ENCODE measurements around the gene SAMD15.
A peak's percentile ranks its signal among the peaks of the same experiment; 100 is the strongest.
"Not testable (repeated sequence)": the region's sequence is repeated elsewhere in the genome, so short reads cannot be mapped to it uniquely, and the experiment has no call there.

Gene SAMD15

DNA sequence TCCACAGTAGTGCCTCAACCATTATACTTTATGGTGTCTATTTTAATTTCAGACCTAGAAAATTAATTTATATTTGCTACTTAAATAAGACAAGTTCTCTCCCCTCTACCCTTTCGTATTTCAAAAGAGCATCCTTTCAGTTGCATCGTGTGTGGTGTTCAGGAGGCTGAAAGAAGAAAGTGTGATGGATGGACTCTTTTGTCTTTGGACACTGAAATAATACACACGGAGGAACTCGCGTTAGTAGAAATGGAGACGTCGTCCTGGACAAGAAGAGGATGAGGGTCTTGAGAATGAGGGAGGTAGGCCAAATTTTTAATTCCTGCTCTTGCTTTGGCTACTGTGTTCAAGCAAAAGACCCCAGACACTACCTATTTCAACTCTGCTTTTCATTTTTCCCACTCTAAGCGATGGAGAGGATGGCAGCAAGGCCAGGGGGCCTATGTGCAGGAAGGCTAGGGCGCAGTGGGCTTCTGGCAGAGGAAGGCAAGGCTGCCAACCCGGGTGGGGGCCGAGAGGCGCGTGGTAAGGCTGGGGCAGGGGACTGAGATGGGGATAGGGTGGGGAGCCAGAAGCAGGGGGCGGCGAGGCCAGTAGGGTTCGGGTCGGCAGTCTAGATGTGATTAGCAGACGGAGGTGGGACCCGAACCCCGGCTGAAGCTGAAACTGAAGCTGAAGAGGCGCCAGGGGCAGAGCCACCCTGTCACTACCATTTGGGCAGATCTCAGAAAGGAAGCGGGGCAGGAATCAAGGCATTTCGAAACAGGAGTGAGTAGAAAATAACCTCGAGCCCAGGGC, 1.0 kb upstream of the SAMD15 start:
- peak; percentile 32 for DNase-seq (ENCODE audit: low spot score)

DNA sequence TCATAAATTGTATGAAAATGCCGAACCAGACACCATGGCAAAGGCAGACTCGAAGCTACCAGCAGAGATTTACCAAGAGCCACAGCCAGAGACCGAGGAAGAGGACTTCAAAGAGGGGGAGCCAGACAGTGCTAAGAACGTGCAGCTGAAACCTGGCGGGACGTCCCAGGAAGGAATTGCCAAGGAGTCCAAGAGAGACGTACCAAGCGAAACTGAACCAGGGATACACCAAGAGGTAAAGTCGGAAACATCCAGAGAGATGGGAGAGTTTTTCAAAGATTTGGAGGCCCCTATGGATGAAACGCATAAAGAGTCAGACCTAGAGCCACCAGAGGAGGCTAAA, 294 bp downstream of the SAMD15 start:
- DNase-seq (ENCODE audit: low spot score), result no peak

DNA sequence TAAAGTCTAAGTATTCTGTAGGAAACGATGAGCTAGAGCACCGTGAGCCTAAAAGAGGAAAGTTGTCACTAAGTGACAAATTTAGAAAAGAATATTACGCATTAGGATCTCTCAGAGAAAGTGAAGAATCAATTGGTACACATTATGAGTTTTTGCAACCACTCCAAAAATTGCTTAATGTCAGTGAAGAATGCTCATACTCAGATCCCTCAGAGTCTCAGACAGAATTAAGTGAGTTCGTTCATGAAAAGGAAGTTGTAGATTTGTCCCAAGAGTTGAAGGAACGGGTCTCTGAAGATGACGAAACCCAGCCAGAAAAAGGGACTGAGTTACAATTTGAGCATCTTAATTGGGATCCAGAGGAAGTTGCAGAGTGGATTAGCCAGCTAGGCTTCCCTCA, 1.5 kb downstream of the SAMD15 start:
- no peak for DNase-seq (ENCODE audit: low spot score)

DNA sequence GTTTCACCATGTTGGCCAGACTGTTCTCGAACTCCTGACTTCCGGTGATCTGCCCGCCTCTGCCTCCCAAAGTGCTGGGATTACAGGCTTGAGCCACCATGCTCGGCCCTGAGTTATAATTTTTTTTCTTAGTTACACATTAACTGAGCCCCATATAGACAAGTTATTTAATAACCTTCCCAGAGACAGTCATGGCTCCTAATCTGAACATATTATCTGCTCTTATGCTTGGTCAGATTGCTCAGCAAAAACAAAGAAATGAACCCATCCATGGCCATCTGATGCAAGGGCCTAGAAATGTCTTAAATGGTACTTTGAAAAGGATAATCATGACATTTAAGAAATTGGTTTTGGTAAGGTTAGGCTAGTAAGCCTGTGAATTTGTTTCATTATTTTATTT, 13.0 kb downstream of the SAMD15 start:
- no peak for DNase-seq (ENCODE audit: low spot score)

DNA sequence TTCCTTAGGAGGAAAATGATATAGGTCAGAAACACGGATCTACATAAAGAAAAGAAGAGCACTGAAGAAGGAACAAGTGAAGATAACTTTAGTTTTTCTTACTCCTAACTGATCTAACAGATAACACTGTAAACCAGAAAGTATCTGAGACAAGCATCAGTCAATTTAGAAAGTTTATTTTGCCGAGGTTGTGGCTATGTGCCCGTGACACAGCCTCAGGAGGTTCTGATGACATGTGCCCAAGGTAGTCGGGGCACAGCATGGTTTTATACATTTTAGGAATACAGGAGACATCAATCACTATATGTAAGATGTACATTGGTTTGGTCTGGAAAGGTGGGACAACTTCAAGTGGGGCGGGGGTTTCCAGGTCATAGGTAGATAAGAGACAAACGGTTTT, 23.0 kb downstream of the SAMD15 start:
- DNase-seq (ENCODE audit: low spot score), result no peak

DNA sequence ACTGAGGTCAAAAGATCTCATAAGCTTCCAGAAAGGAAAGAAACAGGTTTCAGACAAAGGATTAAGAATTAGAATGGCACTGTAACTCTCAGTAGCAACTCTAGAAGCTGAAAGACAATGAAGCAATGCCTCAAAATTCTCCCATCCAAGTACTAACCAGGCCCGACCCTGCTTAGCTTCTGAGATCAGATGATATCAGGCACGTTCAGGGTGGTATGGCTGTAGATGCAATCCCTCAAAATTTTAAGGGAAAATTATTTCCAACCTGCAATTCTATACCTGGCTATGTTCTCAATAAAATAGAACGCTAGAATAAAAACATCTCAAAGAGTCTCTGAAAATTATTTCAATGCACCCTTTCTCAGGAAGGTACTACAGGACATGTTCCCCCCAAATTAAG, 26.6 kb downstream of the SAMD15 start:
- DNase-seq (ENCODE audit: low spot score), result no peak

DNA sequence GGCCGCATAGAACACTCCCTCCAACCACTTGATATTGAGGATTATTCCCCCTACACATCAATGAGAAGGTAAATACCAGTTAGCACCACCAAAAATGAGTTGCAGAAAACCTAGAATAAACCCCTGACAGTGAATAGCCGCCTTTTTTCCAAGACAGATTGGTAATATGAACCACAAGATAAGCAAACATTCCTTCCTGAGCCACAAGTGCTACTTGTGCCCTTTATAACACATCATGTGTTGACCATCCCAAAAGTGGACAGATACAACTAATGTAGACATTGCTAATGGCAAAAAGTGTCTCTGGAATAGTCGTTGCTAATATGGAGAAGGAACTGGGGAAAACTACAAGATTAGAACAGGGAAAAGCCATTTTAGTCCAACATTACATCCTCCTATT, 28.9 kb downstream of the SAMD15 start:
- no peak for DNase-seq (ENCODE audit: low spot score)

DNA sequence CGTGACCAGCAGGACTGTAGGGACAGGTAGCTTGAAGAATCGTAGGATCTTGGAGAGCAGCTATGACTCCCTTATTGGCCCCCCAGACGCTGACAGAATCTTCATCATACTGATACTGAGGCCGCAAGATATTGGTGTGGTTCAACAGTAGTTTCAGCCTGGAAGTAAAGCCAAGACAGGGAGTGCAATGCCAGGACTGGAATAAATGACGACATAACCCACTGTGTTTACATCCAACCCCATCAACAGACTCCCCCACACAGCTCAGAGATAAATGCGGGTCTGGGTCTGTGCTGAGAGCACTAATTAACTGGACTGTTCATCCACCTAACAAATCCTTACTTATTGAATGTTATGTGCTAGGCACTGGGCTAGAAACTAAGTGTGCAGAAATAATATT, 29.5 kb downstream of the SAMD15 start:
- DNase-seq (ENCODE audit: low spot score), result no peak

DNA sequence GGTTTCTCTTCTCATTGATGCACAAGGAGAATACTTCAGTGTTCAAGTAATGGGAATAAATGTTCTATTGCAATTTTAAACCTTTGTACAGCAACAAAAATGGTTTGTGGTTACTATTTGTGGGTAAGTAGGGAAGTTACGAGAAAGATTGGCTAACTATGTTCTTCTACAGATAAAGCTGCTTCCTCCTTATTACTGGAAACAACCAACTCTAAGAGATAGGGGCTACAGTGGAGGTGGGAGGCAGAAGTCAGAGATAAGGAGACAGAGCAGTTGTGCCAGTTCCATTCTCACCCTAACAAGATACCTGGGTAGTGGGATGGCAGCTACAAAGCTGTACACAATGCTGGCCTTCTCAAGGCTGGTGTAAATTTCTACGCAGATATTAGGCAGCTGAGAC, 30.0 kb downstream of the SAMD15 start:
- no peak for DNase-seq (ENCODE audit: low spot score)

DNA sequence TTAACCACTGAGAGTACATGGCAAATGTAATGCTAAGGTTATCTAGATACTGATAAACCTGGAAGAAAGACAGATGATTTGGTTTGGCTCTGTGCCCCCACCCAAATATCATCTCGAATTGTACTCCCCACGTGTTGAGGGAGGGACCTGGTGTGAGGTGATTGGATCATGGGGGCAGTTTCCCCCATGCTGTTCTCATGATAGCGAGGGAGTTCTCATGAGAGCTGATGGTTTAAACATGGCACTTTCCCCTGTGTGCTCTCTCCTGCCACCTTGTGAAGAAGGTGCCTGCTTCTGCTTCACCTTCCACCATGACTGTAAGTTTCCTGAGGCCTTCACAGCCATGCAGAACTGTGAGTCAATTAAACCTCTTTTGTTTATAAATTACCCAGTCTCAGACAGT, 32.0 kb downstream of the SAMD15 start:
- DNase-seq (ENCODE audit: low spot score), result no peak

DNA sequence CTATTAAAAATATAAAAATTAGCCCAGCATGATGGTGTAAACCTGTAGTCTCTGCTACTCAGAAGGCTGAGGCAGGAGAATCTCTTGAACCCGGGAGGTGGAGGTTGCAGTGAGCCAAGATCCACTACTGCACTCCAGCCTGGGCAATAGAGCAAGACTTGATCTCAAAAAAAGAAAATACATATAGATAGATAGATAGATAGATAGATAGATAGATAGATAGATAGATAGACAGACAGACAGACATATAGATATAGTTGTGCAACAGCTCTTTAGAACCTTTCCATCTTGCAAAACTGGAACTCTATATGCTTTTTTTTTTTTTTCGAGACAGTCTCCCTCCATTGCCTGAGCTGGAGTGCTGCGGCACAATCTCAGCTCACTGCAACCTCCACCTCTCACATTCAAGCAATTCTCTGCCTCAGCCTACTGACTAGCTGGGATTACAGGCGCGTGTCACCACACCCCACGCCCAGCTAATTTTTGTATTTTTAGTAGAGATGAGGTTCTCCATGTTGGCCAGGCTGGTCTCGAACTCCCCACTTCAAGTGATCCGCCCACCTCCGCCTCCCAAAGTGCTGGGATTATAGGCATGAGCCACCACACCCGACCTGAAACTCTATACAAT, 38.3 kb downstream of the SAMD15 start:
- not testable (repeated sequence) for DNase-seq (ENCODE audit: low spot score)

DNA sequence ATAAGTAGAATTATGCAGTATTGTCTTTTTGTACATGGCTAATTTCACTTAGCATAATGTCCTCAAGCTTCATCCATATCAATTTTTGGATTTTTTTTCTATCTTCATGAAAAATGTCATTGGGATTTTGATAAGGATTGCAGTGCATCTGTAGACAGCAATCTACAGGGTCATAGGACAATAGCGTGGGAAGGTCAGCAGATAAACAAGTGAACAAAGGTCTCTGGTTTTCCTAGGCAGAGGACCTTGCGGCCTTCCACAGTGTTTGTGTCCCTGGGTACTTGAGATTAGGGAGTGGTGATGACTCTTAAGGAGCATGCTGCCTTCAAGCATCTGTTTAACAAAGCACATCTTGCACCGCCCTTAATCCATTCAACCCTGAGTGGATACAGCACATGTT, 38.9 kb downstream of the SAMD15 start:
- not testable (repeated sequence) for DNase-seq (ENCODE audit: low spot score)

DNA sequence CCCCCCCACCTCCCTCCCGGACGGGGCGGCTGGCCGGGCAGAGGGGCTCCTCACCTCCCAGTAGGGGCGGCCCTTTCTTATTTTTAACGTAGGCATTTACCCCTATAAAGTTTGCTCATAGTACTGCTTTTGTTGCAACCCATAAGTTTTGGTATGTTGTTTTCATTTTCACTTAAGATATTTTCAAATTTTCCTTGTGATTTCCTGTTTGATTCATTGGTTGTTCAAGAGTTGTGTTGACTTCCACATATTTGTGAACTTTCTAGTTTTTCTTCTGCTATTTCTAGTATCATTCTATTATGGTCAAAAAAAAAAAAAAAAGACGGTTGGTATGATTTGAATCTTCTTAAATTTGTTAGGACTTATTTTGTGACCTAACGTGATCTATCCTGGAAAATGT, 39.7 kb downstream of the SAMD15 start:
- DNase-seq (ENCODE audit: low spot score), result no peak

DNA sequence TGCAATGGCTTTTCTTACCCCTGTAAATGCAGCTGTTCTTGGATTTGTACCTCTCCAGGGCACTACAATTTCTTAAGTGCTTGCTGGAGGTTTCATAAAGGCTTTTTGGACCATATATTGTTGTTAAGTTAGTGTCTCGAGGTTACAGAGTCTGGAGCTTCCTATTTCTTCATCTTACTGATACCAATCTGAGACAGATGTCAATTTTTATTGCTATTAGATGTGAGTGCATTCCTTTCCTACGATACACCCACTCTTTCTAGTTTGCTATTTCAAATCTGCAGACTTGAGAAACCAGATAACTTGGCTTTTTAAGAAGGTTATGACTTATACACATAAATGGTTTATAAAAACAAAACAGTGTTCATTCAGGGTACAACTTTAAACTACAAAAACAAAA, 44.0 kb downstream of the SAMD15 start:
- no peak for DNase-seq (ENCODE audit: low spot score)

DNA sequence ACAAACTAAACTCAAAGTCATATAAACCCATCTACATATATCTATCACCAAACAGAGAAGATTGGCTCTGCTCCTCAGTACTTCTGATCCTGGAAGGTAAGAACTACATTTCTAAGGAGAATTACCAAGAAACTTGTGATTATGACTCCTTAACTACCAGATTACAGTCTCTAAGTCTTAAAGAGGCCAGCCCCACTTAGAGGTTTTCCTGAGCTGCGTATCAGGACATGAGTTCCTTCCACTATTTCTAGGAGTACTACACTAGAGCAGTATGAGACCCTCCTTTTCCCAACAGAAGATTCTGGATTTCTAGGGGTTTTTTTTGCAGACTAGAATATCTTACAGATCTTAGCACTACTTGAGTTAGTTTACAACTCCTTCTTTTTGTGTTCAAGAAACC, 46.2 kb downstream of the SAMD15 start, which contains the start of gene NOXRED1:
TSS of gene NOXRED1 (minus strand) at position 101 of the 400 bp plus-strand sequence. CDS start 634 bp downstream, outside the sequence.
- DNase-seq (ENCODE audit: low spot score), result no peak

DNA sequence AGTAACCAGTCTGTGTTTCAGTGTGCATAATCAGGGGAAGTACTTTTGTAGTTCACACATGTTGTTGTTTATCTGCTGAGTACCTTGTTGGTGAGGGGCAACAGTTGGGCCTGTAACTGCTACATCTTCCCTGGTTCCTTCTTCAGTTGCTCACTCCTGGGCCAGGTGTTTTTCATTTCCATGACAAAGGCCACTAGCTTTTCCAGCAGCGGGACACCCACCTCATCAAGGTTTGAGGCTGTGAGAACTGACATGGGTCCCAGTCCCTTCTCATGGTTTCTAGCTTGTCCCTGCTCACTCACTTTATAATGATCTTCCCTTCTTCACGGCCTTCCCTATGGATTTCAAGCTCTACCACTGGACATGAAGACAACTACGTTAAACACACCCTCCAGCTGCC, 47.7 kb downstream of the SAMD15 start:
- DNase-seq (ENCODE audit: low spot score), result no peak

DNA sequence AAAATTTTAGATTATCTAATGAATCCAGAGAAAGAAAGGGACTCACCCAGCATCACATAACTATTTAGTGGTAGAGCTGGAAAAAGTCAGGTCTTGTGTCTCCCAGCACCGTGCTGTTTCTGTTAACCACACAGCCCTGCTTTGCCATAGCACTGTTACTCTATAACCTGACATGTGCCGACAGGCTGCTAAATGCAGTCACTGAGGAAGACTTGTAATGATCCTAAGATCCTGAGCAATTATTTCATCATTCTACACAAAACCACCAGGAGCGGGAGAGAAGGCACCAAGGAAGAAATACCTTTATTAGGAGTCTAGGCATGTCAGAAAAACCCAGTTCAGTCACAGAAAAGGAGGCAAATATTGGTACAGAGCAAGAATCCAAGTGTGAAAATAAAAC, 49.2 kb downstream of the SAMD15 start:
- DNase-seq (ENCODE audit: low spot score), result no peak

DNA sequence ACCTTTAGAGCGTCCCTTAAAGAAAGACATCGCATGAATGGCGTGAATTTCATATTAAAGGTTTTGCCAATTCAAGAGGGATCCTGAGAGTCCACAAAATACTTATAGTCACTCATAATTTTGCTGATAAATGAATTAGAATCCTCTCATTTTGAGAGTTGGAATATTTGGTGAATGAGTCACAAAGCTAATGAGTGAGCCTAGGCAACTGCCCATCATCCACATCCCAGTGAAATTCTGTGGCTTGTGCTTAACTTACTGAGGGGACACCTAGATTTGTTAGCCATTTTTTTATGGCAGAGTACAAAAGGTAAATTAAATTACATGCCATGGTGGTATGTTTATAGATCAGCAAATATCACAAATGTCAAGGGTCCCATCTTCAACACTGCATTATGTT, 58.9 kb downstream of the SAMD15 start:
- no peak for DNase-seq (ENCODE audit: low spot score)

DNA sequence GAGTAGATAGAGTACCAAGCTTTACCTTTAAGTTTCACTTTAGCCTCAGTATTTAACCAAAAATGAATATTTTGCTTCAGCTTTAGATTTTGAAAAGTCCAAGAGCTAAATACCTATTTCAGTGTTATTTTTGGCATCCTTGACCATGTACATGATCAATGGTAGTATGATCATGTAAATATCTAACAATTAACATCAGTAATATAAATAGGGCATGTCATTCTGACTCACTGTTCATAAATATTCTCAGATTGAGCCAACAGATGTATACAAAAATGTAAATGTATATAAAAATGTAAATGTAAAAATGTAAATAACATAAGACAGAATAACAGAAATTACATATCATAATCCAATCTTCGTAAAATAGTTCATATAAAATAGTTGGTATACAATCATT, 61.4 kb downstream of the SAMD15 start:
- no peak for DNase-seq (ENCODE audit: low spot score)

DNA sequence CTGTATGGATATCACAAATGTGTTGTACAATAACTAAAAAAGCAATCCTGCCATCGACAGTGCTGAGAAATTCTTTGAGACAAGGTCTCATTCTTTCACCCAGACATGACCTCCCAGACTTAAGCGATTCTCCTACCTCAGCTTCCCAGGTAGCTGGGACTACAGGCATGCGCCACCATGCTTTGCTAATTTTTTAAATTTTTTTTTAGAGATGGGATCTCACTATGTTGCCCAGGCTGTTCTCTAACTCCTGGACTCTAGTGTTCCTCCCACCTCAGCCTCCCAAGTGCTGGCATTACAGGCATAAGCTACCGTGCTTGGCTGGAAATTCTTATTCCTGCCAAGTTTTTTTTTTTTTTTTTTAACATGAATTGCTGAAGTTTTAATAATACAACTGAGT, 62.7 kb downstream of the SAMD15 start:
- no peak for DNase-seq (ENCODE audit: low spot score)
